Muscle layer of colon (tissue), 2 donors: ENCODE measurements around the gene TREML2.

ENCODE experiments used
- H3K27ac ChIP-seq: one replicate; pipeline ENCODE4 v1.7.0; 2013; ENCODE audit warnings: low read depth, mild to moderate bottlenecking, low read length, moderate library complexity
- H3K27me3 ChIP-seq, 2 donors: one replicate each; pipeline ENCODE4 v1.7.0; 2013; ENCODE audit warnings: low read length in 2 of 2, mild to moderate bottlenecking in 2 of 2; ENCODE audit not compliant: insufficient read depth in 2 of 2, control insufficient read depth in 1 of 2
- H3K36me3 ChIP-seq: one replicate; pipeline ENCODE4 v1.7.0; 2013; ENCODE audit warnings: mild to moderate bottlenecking, low read length; ENCODE audit not compliant: insufficient read depth
- H3K4me1 ChIP-seq: one replicate; pipeline ENCODE4 v1.7.0; 2013; ENCODE audit warnings: mild to moderate bottlenecking, low read length; ENCODE audit not compliant: insufficient read depth
- H3K4me3 ChIP-seq, 2 donors: one replicate each; pipeline ENCODE4 v1.7.0; 2013; ENCODE audit warnings: low read length in 2 of 2, low read depth in 1 of 2, mild to moderate bottlenecking in 1 of 2, moderate library complexity in 1 of 2
- H3K9ac ChIP-seq: one replicate; pipeline ENCODE4 v1.7.0; 2013; ENCODE audit warnings: low read length
- H3K9me3 ChIP-seq: one replicate; pipeline ENCODE4 v1.7.0; 2013; ENCODE audit warnings: mild to moderate bottlenecking, low read length
- donor health status: abdominal sarcoma.
- donor health status: Adenocarcinoma of cecum.

TREML2 gene

DNA sequence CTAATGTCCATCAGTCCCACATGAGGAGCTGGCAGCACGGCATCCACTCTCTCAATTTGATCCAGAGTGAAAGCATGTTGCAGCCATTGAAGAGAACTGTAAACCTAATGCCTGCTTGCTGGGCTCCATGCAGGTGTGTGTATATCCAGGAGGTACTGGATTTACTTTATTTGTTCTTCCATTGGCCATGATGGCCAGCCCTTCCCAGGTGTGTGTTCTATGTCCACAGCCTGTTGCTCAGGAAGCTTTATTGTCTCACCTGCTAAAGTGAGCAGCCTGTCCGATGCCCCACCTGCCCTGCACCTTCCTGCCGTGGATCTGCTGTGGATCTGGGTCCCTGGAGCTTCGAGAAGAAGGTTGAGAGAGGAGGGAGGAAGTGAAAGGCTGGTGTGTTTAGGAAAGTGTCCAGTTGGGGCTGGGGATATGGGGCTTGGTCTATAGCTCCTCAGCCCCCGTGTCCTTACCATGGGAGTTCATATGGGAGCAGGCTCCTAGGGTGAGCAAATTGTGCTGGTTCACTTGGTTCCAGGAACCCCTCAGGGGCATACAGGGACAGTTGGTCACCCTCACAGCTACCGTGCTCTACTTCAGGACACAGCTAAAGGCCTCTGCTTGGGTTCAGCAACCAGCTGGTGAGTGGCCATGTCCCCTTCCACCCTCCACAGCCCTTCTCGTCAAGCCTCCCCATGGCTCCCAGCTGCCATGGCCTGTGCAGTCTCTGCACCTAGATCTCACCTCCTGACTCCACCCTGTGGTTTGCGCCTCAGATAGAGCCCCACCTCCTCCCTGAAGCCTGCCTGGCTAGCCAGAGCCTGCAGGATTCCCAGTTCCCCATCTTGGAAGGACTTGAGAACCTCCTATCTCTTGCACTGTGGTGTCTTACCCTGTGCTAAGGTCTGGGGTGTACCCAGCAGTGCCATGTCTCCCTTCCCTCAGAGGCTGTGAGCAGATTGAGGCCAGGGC lies 12.7 kb downstream of the TREML2 start:
- peaks cover 0 to 5% of the 10 kb centered on the region in 2 donors for H3K27me3 ChIP-seq
- no peaks in the 10 kb centered on the region for H3K4me1 ChIP-seq
- no peaks in the 10 kb centered on the region for H3K36me3 ChIP-seq
- no peaks in the 10 kb centered on the region for H3K9me3 ChIP-seq
- no peak overlapping the region for H3K27ac ChIP-seq
- no peak overlapping the region for H3K4me3 ChIP-seq
- H3K9ac ChIP-seq = no peak overlapping the region

DNA sequence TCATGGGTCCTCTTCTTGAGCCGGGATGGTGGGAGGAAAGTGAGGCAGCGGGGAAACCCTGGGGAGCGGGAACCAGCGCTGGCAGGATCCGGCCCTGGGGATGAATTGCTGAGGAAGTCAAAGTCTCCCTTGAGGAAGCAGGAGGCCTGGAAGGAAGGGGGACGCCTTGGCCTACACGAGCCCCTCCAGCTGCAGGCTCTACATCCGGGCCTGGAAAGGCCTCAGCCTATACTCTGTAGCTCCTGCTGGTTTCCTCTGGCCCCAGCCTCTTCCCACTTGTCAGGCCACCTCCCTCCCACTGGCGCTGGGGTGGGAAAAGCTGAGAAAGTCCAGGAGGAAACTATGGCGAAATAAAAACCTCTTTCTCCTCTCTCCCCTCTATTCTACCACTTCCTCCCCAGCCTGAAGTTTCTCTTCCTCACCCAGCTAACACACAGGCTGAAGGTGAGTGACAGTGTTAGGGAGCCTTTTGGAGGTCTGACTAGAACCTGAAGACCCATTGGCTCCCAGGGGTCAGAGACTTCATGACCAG lies 14.9 kb downstream of the TREML2 start:
- H3K9me3 ChIP-seq = no peaks in the 10 kb centered on the region
- no peak overlapping the region for H3K9ac ChIP-seq
- H3K27me3 ChIP-seq = no peaks in the 10 kb centered on the region
- H3K4me1 ChIP-seq = no peaks in the 10 kb centered on the region
- no peak overlapping the region for H3K4me3 ChIP-seq
- no peaks in the 10 kb centered on the region for H3K36me3 ChIP-seq
- H3K27ac ChIP-seq = no peak overlapping the region

GRCh38 chr6:41184761-41185160 lies 16.2 kb downstream of the TREML2 start:
- H3K9ac ChIP-seq = no peak overlapping the region
- H3K4me1 ChIP-seq = no peaks in the 10 kb centered on the region
- H3K9me3 ChIP-seq = no peaks in the 10 kb centered on the region
- H3K27me3 ChIP-seq = no peaks in the 10 kb centered on the region
- H3K36me3 ChIP-seq = no peaks in the 10 kb centered on the region
- H3K4me3 ChIP-seq = no peak overlapping the region
- H3K27ac ChIP-seq = no peak overlapping the region

DNA sequence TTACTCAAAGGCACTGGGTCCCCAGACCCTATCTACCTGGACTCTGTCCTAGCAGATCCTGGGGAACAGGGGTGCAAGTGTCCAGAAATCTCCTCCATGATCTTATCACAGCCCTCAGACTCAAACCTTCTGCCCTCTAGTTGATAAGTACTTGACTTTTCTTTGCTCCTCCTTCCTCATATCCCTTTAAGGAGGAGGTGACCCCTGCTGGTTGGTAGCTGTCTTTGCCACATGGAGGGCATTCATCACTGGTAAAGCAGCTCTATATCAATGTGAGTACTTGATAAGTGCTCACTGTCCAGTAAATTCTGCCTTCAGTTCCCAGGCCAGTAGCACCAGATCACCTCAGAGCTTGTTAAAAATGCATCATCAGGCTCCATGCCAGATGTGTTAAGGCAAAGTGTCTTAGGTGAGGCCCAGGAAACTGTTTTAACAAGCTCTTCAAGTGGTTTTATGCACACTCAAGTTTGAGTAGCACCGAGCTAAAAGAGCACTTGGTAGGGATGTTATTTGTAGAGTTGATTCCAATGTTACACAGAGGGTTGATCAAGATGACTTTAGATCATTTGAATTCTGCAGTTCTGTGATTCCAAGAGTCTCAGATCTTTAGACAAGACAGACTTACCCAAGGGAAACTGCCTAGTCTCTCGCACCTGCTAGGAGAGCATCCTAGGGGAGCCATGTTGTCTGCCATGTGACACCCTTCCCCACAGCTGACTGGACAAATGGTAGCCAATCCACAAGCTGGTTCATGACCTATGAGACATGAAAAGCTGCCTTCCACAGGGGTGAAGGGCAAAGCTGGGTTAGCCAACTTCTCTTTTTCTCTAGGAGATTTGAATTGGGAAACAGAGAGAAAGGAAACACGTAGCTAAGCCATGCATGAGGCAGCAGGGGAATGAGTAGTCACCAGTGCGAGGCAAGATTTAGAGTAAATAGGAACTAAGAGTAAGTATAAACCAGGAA lies 18.6 kb downstream of the TREML2 start:
- H3K9me3 ChIP-seq = no peaks in the 10 kb centered on the region
- H3K4me3 ChIP-seq = no peak overlapping the region
- no peaks in the 10 kb centered on the region for H3K4me1 ChIP-seq
- H3K9ac ChIP-seq = no peak overlapping the region
- H3K27ac ChIP-seq = no peak overlapping the region
- no peaks in the 10 kb centered on the region for H3K27me3 ChIP-seq
- no peaks in the 10 kb centered on the region for H3K36me3 ChIP-seq

DNA sequence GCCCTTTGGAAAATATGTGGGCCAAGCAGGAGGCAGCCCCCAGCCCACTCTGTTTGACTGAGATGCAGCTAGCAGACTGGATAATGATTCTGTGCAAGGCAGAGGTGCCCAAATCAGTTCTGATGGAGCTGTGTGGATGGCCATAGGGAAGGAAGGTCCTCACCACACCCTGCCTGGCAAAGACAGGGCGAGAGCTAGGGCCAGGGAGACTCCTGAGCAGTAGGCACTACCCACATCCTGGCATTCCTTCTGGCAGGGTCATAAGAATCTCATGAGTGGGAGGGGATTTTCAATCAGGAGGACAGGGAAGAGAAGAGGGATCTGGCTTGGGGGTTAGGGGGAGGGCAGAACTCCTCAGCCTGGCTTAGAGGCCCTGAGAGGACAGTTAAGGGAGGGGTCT lies 19.4 kb downstream of the TREML2 start:
- no peaks in the 10 kb centered on the region for H3K4me1 ChIP-seq
- no peak overlapping the region for H3K9ac ChIP-seq
- H3K9me3 ChIP-seq = no peaks in the 10 kb centered on the region
- H3K4me3 ChIP-seq = no peak overlapping the region
- H3K27me3 ChIP-seq = no peaks in the 10 kb centered on the region
- H3K36me3 ChIP-seq = no peaks in the 10 kb centered on the region
- no peak overlapping the region for H3K27ac ChIP-seq

DNA sequence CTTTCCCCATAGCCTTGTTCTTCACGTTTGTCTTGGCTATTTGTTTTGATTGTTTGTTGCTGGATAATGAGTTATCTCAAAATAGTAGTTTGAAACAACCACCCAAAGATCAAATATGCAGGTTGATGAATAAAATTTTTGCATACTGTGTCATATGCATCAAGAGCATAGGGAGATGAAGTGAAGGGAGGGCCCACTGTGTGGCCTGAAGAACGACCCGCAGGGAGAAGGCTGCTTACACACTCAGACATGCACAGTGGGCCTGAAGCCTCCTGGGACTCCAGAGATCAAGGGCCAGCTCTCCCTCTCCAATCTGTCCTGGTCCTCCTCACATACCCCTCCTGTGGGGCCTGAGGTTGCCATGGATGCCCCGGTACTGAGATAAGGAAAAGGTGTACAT lies 21.8 kb downstream of the TREML2 start:
- no peak overlapping the region for H3K9ac ChIP-seq
- no peaks in the 10 kb centered on the region for H3K4me1 ChIP-seq
- H3K9me3 ChIP-seq = no peaks in the 10 kb centered on the region
- no peak overlapping the region for H3K4me3 ChIP-seq
- no peaks in the 10 kb centered on the region for H3K36me3 ChIP-seq
- no peak overlapping the region for H3K27ac ChIP-seq
- H3K27me3 ChIP-seq = no peaks in the 10 kb centered on the region

DNA sequence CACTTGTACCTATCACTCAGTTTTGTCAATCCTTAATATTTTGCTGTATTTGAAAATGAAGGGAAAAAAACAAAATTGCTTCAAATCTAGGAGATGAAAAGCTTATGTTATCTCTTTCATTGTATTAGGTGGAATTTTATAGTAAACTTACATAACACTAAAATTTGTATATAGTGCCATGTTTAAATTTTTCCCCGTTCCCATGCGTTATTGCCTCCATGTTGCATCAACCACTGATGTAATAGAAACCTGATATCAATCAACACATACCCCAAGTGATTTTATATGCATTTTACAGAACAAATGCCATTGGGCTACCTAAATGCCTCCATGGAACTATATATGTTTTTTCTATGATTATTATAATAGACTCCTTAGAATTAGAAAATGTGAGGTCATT lies 23.3 kb downstream of the TREML2 start:
- Histone ChIP-seq H3K27me3 (no peaks in the 10 kb centered on the region), H3K4me1 (no peaks in the 10 kb centered on the region)

GRCh38 chr6:41177287-41177686 lies 23.7 kb downstream of the TREML2 start:
- no peaks in the 10 kb centered on the region for H3K36me3 ChIP-seq
- no peaks in the 10 kb centered on the region for H3K4me1 ChIP-seq
- no peaks in the 10 kb centered on the region for H3K9me3 ChIP-seq
- H3K9ac ChIP-seq = no peak overlapping the region
- H3K27me3 ChIP-seq = no peaks in the 10 kb centered on the region
- H3K4me3 ChIP-seq = no peak overlapping the region
- no peak overlapping the region for H3K27ac ChIP-seq

More for the DNA sequence above, 23.3 kb downstream of the TREML2 start:
- Histone ChIP-seq H3K4me3 (no peak overlapping the region), H3K36me3 (no peaks in the 10 kb centered on the region), H3K9ac (no peak overlapping the region), H3K9me3 (no peaks in the 10 kb centered on the region), H3K27ac (no peak overlapping the region)

GRCh38 chr6:41176189-41176588 lies 24.8 kb downstream of the TREML2 start:
- Histone ChIP-seq H3K4me3 (no peak overlapping the region), H3K27ac (no peak overlapping the region), H3K36me3 (no peaks in the 10 kb centered on the region), H3K9me3 (no peaks in the 10 kb centered on the region), H3K27me3 (no peaks in the 10 kb centered on the region), H3K4me1 (no peaks in the 10 kb centered on the region), H3K9ac (no peak overlapping the region)

DNA sequence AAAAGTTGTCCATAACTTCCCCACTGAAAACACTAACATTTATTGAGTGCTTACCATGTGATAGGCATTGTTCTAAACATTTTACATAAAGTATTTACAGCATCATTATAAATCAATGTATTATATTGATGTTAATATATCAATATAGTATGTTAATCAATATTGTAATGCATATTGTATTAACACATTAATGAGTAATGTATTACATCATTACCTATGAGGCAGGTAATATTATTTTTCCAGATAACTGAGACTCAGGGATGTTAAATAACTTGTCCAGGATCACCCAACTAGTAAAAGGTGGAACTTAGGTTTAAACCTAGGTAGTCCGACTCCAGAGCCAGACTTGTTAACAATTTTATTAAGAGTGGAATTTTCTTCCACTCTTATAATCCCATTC lies 25.9 kb downstream of the TREML2 start:
- H3K9ac ChIP-seq = no peak overlapping the region
- no peaks in the 10 kb centered on the region for H3K4me1 ChIP-seq
- no peak overlapping the region for H3K4me3 ChIP-seq
- H3K27me3 ChIP-seq = no peaks in the 10 kb centered on the region
- no peak overlapping the region for H3K27ac ChIP-seq
- H3K36me3 ChIP-seq = no peaks in the 10 kb centered on the region
- H3K9me3 ChIP-seq = no peaks in the 10 kb centered on the region

- Histone ChIP-seq H3K4me1 (no peaks in the 10 kb centered on the region), H3K27me3 (no peaks in the 10 kb centered on the region), H3K27ac (no peak overlapping the region), H3K9ac (no peak overlapping the region), H3K36me3 (no peaks in the 10 kb centered on the region), H3K9me3 (no peaks in the 10 kb centered on the region), H3K4me3 (no peak overlapping the region)
Observed at GRCh38 chr6:41174610-41175009, 26.3 kb downstream of the TREML2 start.
